H9 (cell line): ENCODE data around the gene APOBEC3G. TPM values are rescaled to one million over a fixed set of nuclear protein-coding genes. Genes with fewer than 3 reads are reported as not detected.

Source experiments
- DNase-seq: peaks from one replicate; pipeline ENCODE4 v3.0.0-alpha.2; 2017
- H2AFZ ChIP-seq: one replicate; pipeline ENCODE4 v1.6.1; 2013; ENCODE audit warnings: mild to moderate bottlenecking, low read length, control low read depth, moderate library complexity
- H2AK5ac ChIP-seq: 2 replicates; pipeline ENCODE4 v1.6.1; 2013; ENCODE audit warnings: low read length, control low read depth, mixed read lengths; ENCODE audit not compliant: insufficient read length
- H2BK120ac ChIP-seq: one replicate; pipeline ENCODE4 v1.6.1; 2013; ENCODE audit warnings: low read depth, mild to moderate bottlenecking, low read length, control low read depth, inconsistent platforms; ENCODE audit not compliant: poor library complexity, severe bottlenecking
- H2BK12ac ChIP-seq: 2 replicates; pipeline ENCODE4 v1.6.1; 2013; ENCODE audit warnings: low read length, control low read depth, mixed read lengths, low read depth; ENCODE audit not compliant: insufficient read length
- H2BK15ac ChIP-seq: 2 replicates; pipeline ENCODE4 v1.6.1; 2013; ENCODE audit warnings: low read depth, low read length, control low read depth
- H2BK20ac ChIP-seq: one replicate; pipeline ENCODE4 v1.6.1; 2013; ENCODE audit warnings: low read depth, mild to moderate bottlenecking, low read length, control low read depth, inconsistent platforms; ENCODE audit not compliant: poor library complexity, severe bottlenecking
- H2BK5ac ChIP-seq: 2 replicates; pipeline ENCODE4 v1.6.1; 2013; ENCODE audit warnings: low read length, control low read depth, mixed read lengths; ENCODE audit not compliant: insufficient read length
- H3K14ac ChIP-seq: 2 replicates; pipeline ENCODE4 v1.6.1; 2013; ENCODE audit warnings: low read length, control low read depth; ENCODE audit not compliant: insufficient read depth
- H3K18ac ChIP-seq: 2 replicates; pipeline ENCODE4 v1.6.1; 2013; ENCODE audit warnings: low read depth, mild to moderate bottlenecking, mixed read lengths, low read length, control low read depth; ENCODE audit not compliant: insufficient read length
- H3K23ac ChIP-seq: 2 replicates; pipeline ENCODE4 v1.6.1; 2013; ENCODE audit warnings: low read length, control low read depth, mixed read lengths, low read depth; ENCODE audit not compliant: insufficient read length
- H3K23me2 ChIP-seq: 2 replicates; pipeline ENCODE4 v1.6.1; 2013; ENCODE audit warnings: low read depth, mild to moderate bottlenecking, mixed read lengths, low read length, control low read depth; ENCODE audit not compliant: insufficient read length, poor library complexity, severe bottlenecking
- H3K27ac ChIP-seq: 2 replicates; pipeline ENCODE4 v1.5.1; 2013; ENCODE audit warnings: low read length, control low read depth, mixed read lengths, low read depth; ENCODE audit not compliant: insufficient read length
- H3K27me3 ChIP-seq: 2 replicates; pipeline ENCODE4 v1.6.1; 2013; ENCODE audit warnings: low read length, control low read depth, inconsistent platforms; ENCODE audit not compliant: insufficient read depth
- H3K4ac ChIP-seq: 2 replicates; pipeline ENCODE4 v1.6.1; 2013; ENCODE audit warnings: low read depth, mild to moderate bottlenecking, control low read depth, inconsistent platforms, low read length, moderate library complexity
- H3K4me1 ChIP-seq: 2 replicates; pipeline ENCODE4 v1.6.1; 2013; ENCODE audit warnings: low read length, control low read depth, inconsistent platforms; ENCODE audit not compliant: insufficient read depth
- H3K4me2 ChIP-seq: 2 replicates; pipeline ENCODE4 v1.6.1; 2013; ENCODE audit warnings: low read length, control low read depth, mixed read lengths; ENCODE audit not compliant: insufficient read length, insufficient read depth
- H3K56ac ChIP-seq: 2 replicates; pipeline ENCODE4 v1.6.1; 2013; ENCODE audit warnings: low read depth, mild to moderate bottlenecking, mixed read lengths, low read length, control low read depth; ENCODE audit not compliant: insufficient read length
- H3K79me1 ChIP-seq: 2 replicates; pipeline ENCODE4 v1.6.1; 2013; ENCODE audit warnings: low read depth, mild to moderate bottlenecking, moderate library complexity, low read length, control low read depth, inconsistent platforms; ENCODE audit not compliant: insufficient read depth, poor library complexity, severe bottlenecking
- H3K79me2 ChIP-seq: 2 replicates; pipeline ENCODE4 v1.6.1; 2013; ENCODE audit warnings: low read length, control low read depth, inconsistent platforms; ENCODE audit not compliant: insufficient read depth
- H3K9ac ChIP-seq: 2 replicates; pipeline ENCODE4 v1.6.1; 2013; ENCODE audit warnings: low read length, control low read depth, mixed read lengths; ENCODE audit not compliant: insufficient read length; ENCODE audit errors: extremely low read depth
- H3K9me3 ChIP-seq: one replicate; pipeline ENCODE4 v1.6.1; 2013; ENCODE audit warnings: low read depth, low read length, inconsistent platforms; ENCODE audit not compliant: control insufficient read depth
- H3T11ph ChIP-seq: one replicate; pipeline ENCODE4 v1.6.1; 2013; ENCODE audit warnings: mild to moderate bottlenecking, low read length, control low read depth, inconsistent platforms
- H4K20me1 ChIP-seq: one replicate; pipeline ENCODE4 v1.6.1; 2013; ENCODE audit not compliant: control insufficient read depth, insufficient read length, insufficient read depth
- H4K5ac ChIP-seq: 2 replicates; pipeline ENCODE4 v1.6.1; 2013; ENCODE audit warnings: low read depth, mild to moderate bottlenecking, mixed read lengths, low read length, control low read depth; ENCODE audit not compliant: insufficient read length
- H4K8ac ChIP-seq: replicated peaks from 2 replicates; pipeline ENCODE4 v1.6.1; 2013; ENCODE audit warnings: low read length, control low read depth, mixed read lengths, low read depth; ENCODE audit not compliant: insufficient read length
- H4K91ac ChIP-seq: 2 replicates; pipeline ENCODE4 v1.6.1; 2013; ENCODE audit warnings: low read depth, mild to moderate bottlenecking, moderate library complexity, mixed read lengths, low read length, control low read depth; ENCODE audit not compliant: insufficient read length
- H3K27ac Mint-ChIP-seq, 3 experiments: 2 replicates in 2 of 3; 3 replicates in 1 of 3; pipeline ENCODE4 v1.8.0; 2020 to 2021; ENCODE audit warnings: mixed read lengths in 3 of 3, mild to moderate bottlenecking in 1 of 3, moderate library complexity in 1 of 3
- H3K27me3 Mint-ChIP-seq: 2 replicates; pipeline ENCODE4 v1.8.0; 2021; ENCODE audit warnings: low read depth, mild to moderate bottlenecking, moderate library complexity, mixed read lengths
- H3K36me3 Mint-ChIP-seq, 3 experiments: 2 replicates in 2 of 3; 3 replicates in 1 of 3; pipeline ENCODE4 v1.8.0; 2020 to 2021; ENCODE audit warnings: low read depth in 3 of 3, mixed read lengths in 3 of 3; ENCODE audit not compliant: insufficient read depth in 1 of 3
- H3K4me1 Mint-ChIP-seq, 2 experiments: 2 replicates each; pipeline ENCODE4 v1.8.0; 2020; ENCODE audit warnings: mixed read lengths in 2 of 2
- H3K4me3 Mint-ChIP-seq, 2 experiments: 2 replicates in 1 of 2; 3 replicates in 1 of 2; pipeline ENCODE4 v1.8.0; 2020 to 2021; ENCODE audit warnings: mild to moderate bottlenecking in 2 of 2, mixed read lengths in 2 of 2, moderate library complexity in 1 of 2
- H3K9me3 Mint-ChIP-seq, 2 experiments: 2 replicates in 1 of 2; 3 replicates in 1 of 2; pipeline ENCODE4 v1.8.0; 2020; ENCODE audit warnings: mild to moderate bottlenecking in 2 of 2, mixed read lengths in 2 of 2, moderate library complexity in 1 of 2
- WGBS: extraction: QIAGEN DNeasy Blood & Tissue Kit; methylation state at CpG from one replicate; pipeline ENCODE4 v1.1.7; 2013; ENCODE audit warnings: missing lambda C conversion rate, low lambda C conversion rate, mixed read lengths; ENCODE audit not compliant: insufficient read length; ENCODE audit errors: extremely low coverage; 5-methylcytosine and 5-hydroxymethylcytosine counted together
- total RNA-seq: library from RNA; stranded (reverse); gene quantifications from 2 replicates; pipeline ENCODE4 v1.2.1, GENCODE V29; 2021
- TF ChIP-seq, protein P1 (sequence below): fragments of 200-600 bp; sonication (generic); conservative IDR thresholded peaks from 3 replicates; pipeline ENCODE4 v1.8.0; 2021; ENCODE audit warnings: antibody characterized with exemption, mild to moderate bottlenecking

APOBEC3G gene
- total RNA-seq, 1 experiment from 2014 or later: 2.4 TPM

GRCh38 chr22:39109361-39109760, 32.3 kb downstream of the APOBEC3G start:
- H4K20me1 ChIP-seq: no peaks in the 10 kb centered on the region
- no CpG with 5 or more reads among the region's 9 CpGs for WGBS
- H3K27ac ChIP-seq: no peak overlapping the region
- TF ChIP-seq, protein P1, sequence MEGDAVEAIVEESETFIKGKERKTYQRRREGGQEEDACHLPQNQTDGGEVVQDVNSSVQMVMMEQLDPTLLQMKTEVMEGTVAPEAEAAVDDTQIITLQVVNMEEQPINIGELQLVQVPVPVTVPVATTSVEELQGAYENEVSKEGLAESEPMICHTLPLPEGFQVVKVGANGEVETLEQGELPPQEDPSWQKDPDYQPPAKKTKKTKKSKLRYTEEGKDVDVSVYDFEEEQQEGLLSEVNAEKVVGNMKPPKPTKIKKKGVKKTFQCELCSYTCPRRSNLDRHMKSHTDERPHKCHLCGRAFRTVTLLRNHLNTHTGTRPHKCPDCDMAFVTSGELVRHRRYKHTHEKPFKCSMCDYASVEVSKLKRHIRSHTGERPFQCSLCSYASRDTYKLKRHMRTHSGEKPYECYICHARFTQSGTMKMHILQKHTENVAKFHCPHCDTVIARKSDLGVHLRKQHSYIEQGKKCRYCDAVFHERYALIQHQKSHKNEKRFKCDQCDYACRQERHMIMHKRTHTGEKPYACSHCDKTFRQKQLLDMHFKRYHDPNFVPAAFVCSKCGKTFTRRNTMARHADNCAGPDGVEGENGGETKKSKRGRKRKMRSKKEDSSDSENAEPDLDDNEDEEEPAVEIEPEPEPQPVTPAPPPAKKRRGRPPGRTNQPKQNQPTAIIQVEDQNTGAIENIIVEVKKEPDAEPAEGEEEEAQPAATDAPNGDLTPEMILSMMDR: no peak
- no peak overlapping the region for H3K14ac ChIP-seq
- no peak overlapping the region for H3K9ac ChIP-seq
- peaks cover 5% of the 10 kb centered on the region; the same call in 1 of the 2 replicates for H3K4me1 ChIP-seq
- Mint-ChIP-seq H3K4me3 (no peak overlapping the region), H3K27me3 (no peaks in the 10 kb centered on the region), H3K36me3 (no peaks in the 10 kb centered on the region), H3K27ac (no peak overlapping the region), H3K4me1 (peaks cover 22 to 27% of the 10 kb centered on the region in 2 experiments), H3K9me3 (peaks cover 0 to 5% of the 10 kb centered on the region in 2 experiments; a peak in 1 of 5 replicates)
- H4K5ac ChIP-seq: no peak overlapping the region
- no peak overlapping the region for H2AK5ac ChIP-seq
- H2BK5ac ChIP-seq: no peak overlapping the region
- no peak overlapping the region for H2BK20ac ChIP-seq
- DNase-seq: no peak
- H3K4me2 ChIP-seq: no peak overlapping the region
- no peak overlapping the region for H3K23ac ChIP-seq
- no peaks in the 10 kb centered on the region for H3K79me2 ChIP-seq
- no peak overlapping the region for H3K18ac ChIP-seq
- no peaks in the 10 kb centered on the region; the same call in 1 of the 2 replicates for H3K27me3 ChIP-seq
- H2BK120ac ChIP-seq: no peak overlapping the region
- no peak overlapping the region for H3K56ac ChIP-seq
- no peak overlapping the region for H3K4ac ChIP-seq
- no peaks in the 10 kb centered on the region for H3K79me1 ChIP-seq
- no peak overlapping the region for H2BK12ac ChIP-seq
- no peaks in the 10 kb centered on the region for H3K9me3 ChIP-seq
- no peaks in the 10 kb centered on the region for H3K23me2 ChIP-seq
- H2AFZ ChIP-seq: no peak overlapping the region
- H2BK15ac ChIP-seq: no peak overlapping the region
- no peak overlapping the region for H4K8ac ChIP-seq
- no peak overlapping the region for H4K91ac ChIP-seq
- H3T11ph ChIP-seq: no peak overlapping the region
